Cardiac fibroblast (primary cell): ENCODE measurements around the gene OR4D9.

ENCODE experiments used
- DNase-seq, 2 donors: peaks; one replicate each; pipeline versions ENCODE4 v3.0.0 to v3.0.0-alpha.2; 2010; ENCODE audit warnings: low read depth in 2 of 2
- H3K4me3 ChIP-seq, 2 donors: replicated peaks in 1 of 2; 1 replicate in 1 of 2; 2 replicates in 1 of 2; pipeline ENCODE4 v1.5.1; 2011; ENCODE audit warnings: low read depth in 2 of 2, low read length in 2 of 2, mild to moderate bottlenecking in 2 of 2, moderate library complexity in 1 of 2
- CTCF ChIP-seq: IDR thresholded peaks from one replicate; pipeline ENCODE4 v1.5.1; 2011; ENCODE audit warnings: low read depth, mild to moderate bottlenecking, low read length, inconsistent platforms

OR4D9 gene

GRCh38 chr11:59550368-59550841 is 39.1 kb downstream of the OR4D9 start:
- TF ChIP-seq CTCF: peak; percentile 53
- DNase-seq: peak; percentile 92 to 99
- H3K4me3 ChIP-seq: peak overlapping the region; percentile 60 to 61

- H3K4me3 ChIP-seq: peak overlapping the region; percentile 60 to 61
- peak; percentile 92 to 98 for DNase-seq
- TF ChIP-seq CTCF: no peak
Observed at GRCh38 chr11:59550842-59551658, 39.7 kb downstream of the OR4D9 start.

- peak overlapping the region; percentile 60 to 61 for H3K4me3 ChIP-seq
- DNase-seq: peak; percentile 91 to 95
- TF ChIP-seq CTCF: no peak
Observed at GRCh38 chr11:59551659-59552521, 40.6 kb downstream of the OR4D9 start.

- no peak for DNase-seq
- no peak overlapping the region for H3K4me3 ChIP-seq
- no peak for TF ChIP-seq CTCF
Observed at GRCh38 chr11:59552844-59553243, 41.5 kb downstream of the OR4D9 start.

- TF ChIP-seq CTCF: no peak
- H3K4me3 ChIP-seq: no peak overlapping the region
- DNase-seq: no peak
Observed at GRCh38 chr11:59553323-59553722, 42.0 kb downstream of the OR4D9 start.

GRCh38 chr11:59555601-59556114 is 44.3 kb downstream of the OR4D9 start:
- H3K4me3 ChIP-seq: peak overlapping the region; percentile 21 to 51
- no peak for DNase-seq
- no peak for TF ChIP-seq CTCF
